ENCODE data around the gene IQUB.

- TF ChIP-seq, protein P1, sequence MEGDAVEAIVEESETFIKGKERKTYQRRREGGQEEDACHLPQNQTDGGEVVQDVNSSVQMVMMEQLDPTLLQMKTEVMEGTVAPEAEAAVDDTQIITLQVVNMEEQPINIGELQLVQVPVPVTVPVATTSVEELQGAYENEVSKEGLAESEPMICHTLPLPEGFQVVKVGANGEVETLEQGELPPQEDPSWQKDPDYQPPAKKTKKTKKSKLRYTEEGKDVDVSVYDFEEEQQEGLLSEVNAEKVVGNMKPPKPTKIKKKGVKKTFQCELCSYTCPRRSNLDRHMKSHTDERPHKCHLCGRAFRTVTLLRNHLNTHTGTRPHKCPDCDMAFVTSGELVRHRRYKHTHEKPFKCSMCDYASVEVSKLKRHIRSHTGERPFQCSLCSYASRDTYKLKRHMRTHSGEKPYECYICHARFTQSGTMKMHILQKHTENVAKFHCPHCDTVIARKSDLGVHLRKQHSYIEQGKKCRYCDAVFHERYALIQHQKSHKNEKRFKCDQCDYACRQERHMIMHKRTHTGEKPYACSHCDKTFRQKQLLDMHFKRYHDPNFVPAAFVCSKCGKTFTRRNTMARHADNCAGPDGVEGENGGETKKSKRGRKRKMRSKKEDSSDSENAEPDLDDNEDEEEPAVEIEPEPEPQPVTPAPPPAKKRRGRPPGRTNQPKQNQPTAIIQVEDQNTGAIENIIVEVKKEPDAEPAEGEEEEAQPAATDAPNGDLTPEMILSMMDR (IDR thresholded peaks at IDR 0.05; ENCODE audit: extremely low read depth in 1 of 2, insufficient read depth in 1 of 2, low read depth in 1 of 2, low read length in 2 of 2): no peak
- TF ChIP-seq POLR2A (IDR thresholded peaks at IDR 0.05; ENCODE audit: low read depth, low read length) (no peak), MYC (IDR thresholded peaks at IDR 0.05; ENCODE audit: low read depth, low read length) (no peak), FOS (IDR thresholded peaks at IDR 0.05; ENCODE audit: borderline replicate concordance, insufficient read depth, low read length) (no peak)
Observed at GRCh38 chr7:123484199-123484598, 50.2 kb downstream of the IQUB start.

All from endothelial cell of umbilical vein (primary cell).